Thyroid gland (tissue), 4 donors: ENCODE measurements around the gene CFI.

ENCODE experiments used
- CTCF ChIP-seq, 6 experiments: fragments of 200-600 bp in 3 of 6; fragments of 450-650 bp in 3 of 6; sonication (generic) in 3 of 6; IDR thresholded peaks; one replicate each; pipeline ENCODE4 v1.5.1; 2016 to 2019; ENCODE audit warnings: antibody characterized with exemption in 6 of 6, mild to moderate bottlenecking in 2 of 6, inconsistent platforms in 1 of 6, moderate library complexity in 1 of 6
- POLR2A ChIP-seq, 2 donors: fragments of 450-650 bp; IDR thresholded peaks; one replicate each; pipeline ENCODE4 v1.6.1; 2017; ENCODE audit warnings: antibody characterized with exemption in 2 of 2, mild to moderate bottlenecking in 2 of 2, moderate library complexity in 1 of 2

GRCh38 chr4:109809655-109810054 lies 7.9 kb upstream of the CFI start:
- TF ChIP-seq CTCF (IDR thresholded peaks at IDR 0.05) (no peak), POLR2A (IDR thresholded peaks at IDR 0.05) (no peak)
